ENCODE results near the gene NID1. TPM values are rescaled to one million over a fixed set of nuclear protein-coding genes. Genes with fewer than 3 reads are reported as not detected.

Gene NID1
- total RNA-seq, 4 donors from 2014 or later = 70.7 to 252 (median 184) TPM

DNA sequence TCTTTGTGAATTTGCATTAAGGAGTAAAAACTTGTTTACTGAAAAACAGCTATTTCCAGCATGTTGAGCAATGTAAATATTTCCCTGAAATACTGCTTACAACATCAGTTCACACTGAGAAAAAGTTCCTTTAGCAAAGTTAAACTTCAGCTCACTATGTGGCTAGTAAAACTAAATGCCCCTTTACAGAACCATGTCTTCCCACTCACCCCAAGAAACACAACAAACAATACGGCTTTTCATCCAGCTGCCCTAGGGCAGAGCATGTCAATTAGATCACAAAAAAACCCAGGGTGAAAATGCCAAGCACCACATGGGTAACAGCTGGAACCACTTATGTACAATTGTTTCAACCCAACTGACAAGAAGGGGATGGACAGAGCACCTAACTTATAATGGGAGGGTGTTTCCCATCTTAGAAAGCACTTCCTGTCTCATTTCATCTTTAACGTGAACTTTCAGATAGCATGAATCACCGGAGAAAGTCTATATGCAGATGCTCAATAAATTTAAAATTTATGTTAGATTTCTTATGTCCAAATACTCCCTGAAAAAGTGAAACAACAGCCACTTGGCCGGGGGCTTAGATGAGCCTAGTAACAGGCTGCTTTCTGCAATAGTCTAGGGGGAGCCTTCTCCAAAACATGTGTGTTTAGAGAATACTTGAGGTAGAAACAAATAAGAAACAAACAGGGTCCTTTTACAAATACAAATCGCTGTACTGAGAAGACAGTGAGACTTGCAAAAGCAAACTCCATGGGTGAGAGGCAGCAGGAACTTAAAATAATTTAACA lies 6.6 kb downstream of the NID1 start:
- Histone ChIP-seq H3K4me1 (no peaks in the 10 kb centered on the region), H3K27ac (peak overlapping the region; percentile 29 to 91), H3K36me3 (no peaks in the 10 kb centered on the region), H3K9me3 (no peaks in the 10 kb centered on the region), H3K4me3 (peak overlapping the region in 1 of 2 donors; percentile 15), H3K27me3 (no peaks in the 10 kb centered on the region)
- intact Hi-C loops (cut with DNase I; ENCODE audit: low total_unique reads) = no loop called here
- TF ChIP-seq POLR2A (IDR thresholded peaks at IDR 0.05) = no peak
- no peak for TF ChIP-seq CTCF (IDR thresholded peaks at IDR 0.05)
- DNase-seq = no peak

GRCh38 chr1:236057546-236057945 lies 7.3 kb downstream of the NID1 start:
- no peaks in the 10 kb centered on the region for H3K4me1 ChIP-seq
- intact Hi-C loops (cut with DNase I; ENCODE audit: low total_unique reads) = no loop called here
- no peaks in the 10 kb centered on the region for H3K36me3 ChIP-seq
- no peak for TF ChIP-seq POLR2A (IDR thresholded peaks at IDR 0.05)
- no peak for TF ChIP-seq CTCF (IDR thresholded peaks at IDR 0.05)
- H3K9me3 ChIP-seq = no peaks in the 10 kb centered on the region
- DNase-seq = no peak
- no peaks in the 10 kb centered on the region for H3K27me3 ChIP-seq
- peak overlapping the region; percentile 29 to 91 for H3K27ac ChIP-seq
- no peak overlapping the region for H3K4me3 ChIP-seq

- H3K4me1 ChIP-seq = no peaks in the 10 kb centered on the region
- TF ChIP-seq POLR2A (IDR thresholded peaks at IDR 0.05) = no peak
- no peak for TF ChIP-seq CTCF (IDR thresholded peaks at IDR 0.05)
- H3K27ac ChIP-seq = peak overlapping the region in 1 of 2 donors; percentile 65
- intact Hi-C loops (cut with DNase I; ENCODE audit: low total_unique reads) = no loop called here
- no peaks in the 10 kb centered on the region for H3K36me3 ChIP-seq
- no peak for DNase-seq
- no peak overlapping the region for H3K4me3 ChIP-seq
- no peaks in the 10 kb centered on the region for H3K9me3 ChIP-seq
- H3K27me3 ChIP-seq = no peaks in the 10 kb centered on the region
Measured at GRCh38 chr1:236052232-236052993, 12.5 kb downstream of the NID1 start.

- Histone ChIP-seq H3K9me3 (no peaks in the 10 kb centered on the region), H3K27ac (peak overlapping the region; percentile 4 to 65), H3K27me3 (no peaks in the 10 kb centered on the region), H3K4me1 (no peaks in the 10 kb centered on the region), H3K4me3 (no peak overlapping the region), H3K36me3 (no peaks in the 10 kb centered on the region)
- intact Hi-C loops (cut with DNase I; ENCODE audit: low total_unique reads) = no loop called here
- TF ChIP-seq CTCF (IDR thresholded peaks at IDR 0.05) (no peak), POLR2A (IDR thresholded peaks at IDR 0.05) (no peak)
- DNase-seq = no peak
Measured at GRCh38 chr1:236051242-236051791, 13.6 kb downstream of the NID1 start.

GRCh38 chr1:236045771-236046170 lies 19.1 kb downstream of the NID1 start:
- H3K36me3 ChIP-seq = no peaks in the 10 kb centered on the region
- intact Hi-C loops (cut with DNase I; ENCODE audit: low total_unique reads) = no loop called here
- TF ChIP-seq CTCF (IDR thresholded peaks at IDR 0.05) (no peak), POLR2A (IDR thresholded peaks at IDR 0.05) (no peak)

More at GRCh38 chr1:236045771-236046170, 19.1 kb downstream of the NID1 start:
- Histone ChIP-seq H3K4me1 (no peaks in the 10 kb centered on the region), H3K27me3 (no peaks in the 10 kb centered on the region), H3K4me3 (no peak overlapping the region), H3K9me3 (no peaks in the 10 kb centered on the region), H3K27ac (no peak overlapping the region)
- DNase-seq = no peak
